Coronary artery (tissue), 2 donors: Measurements from ENCODE around the gene ZW10.
A peak's percentile ranks its signal among the peaks of the same experiment; 100 is the strongest.

Experiments used
- DNase-seq: peaks from one replicate; pipeline ENCODE4 v3.0.0-alpha.2; 2017; ENCODE audit warnings: low spot score
- H3K27ac ChIP-seq, 2 donors: fragments of 200-600 bp; sonication (generic); one replicate each; pipeline ENCODE4 v1.5.1; 2016 to 2019
- H3K4me3 ChIP-seq: fragments of 200-600 bp; sonication (generic); 2 replicates; pipeline ENCODE4 v1.5.1; 2016; ENCODE audit warnings: mild to moderate bottlenecking, moderate library complexity
- CTCF ChIP-seq: fragments of 200-600 bp; sonication (generic); IDR thresholded peaks from one replicate; pipeline ENCODE4 v1.5.1; 2019; ENCODE audit warnings: antibody characterized with exemption

ZW10 gene

DNA sequence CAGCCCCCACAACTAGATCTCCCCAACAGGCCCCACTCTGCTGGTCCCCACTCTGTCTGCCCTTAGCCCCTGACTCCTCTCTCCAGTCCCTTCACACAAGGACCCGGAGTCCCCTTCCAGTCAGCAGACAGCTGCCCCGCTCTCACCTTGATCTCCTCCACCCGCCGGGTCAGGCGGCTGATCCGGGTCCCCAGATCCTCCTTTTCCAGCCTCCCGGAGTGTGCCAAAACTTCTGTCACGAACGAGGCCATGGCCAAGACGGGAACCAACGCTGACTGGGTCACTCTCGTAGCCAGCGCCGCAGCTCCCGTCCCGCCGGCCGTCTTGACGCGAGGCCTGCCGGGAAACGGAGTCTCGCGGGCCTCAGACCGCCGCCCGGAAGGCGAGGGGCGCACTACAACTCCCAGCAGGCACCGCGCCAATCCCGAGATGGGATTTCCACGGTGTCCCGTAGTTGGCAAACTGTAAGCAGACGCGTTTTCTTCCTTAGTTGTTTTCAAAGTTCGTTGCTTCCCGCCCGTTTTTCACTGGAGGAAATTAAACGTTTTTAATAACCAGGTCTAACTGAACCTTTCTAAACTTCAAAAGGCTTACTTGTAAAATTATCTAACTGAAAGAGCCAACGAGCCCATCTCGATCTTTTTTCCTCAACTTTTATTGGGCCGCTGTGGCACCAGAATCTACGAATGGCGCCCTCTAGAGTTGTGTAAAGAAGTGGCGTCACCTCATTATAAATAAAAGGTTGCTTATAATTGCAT is at the start of gene ZW10:
TSS of gene ZW10 (minus strand) at position 277 of the 758 bp plus-strand sequence. CDS start at position 251, 26 bp downstream.
- Histone ChIP-seq H3K27ac (peak within 1 kb of the TSS; percentile 57 to 81), H3K4me3 (peak within 1 kb of the TSS; percentile 77)
- peak; percentile 61 for TF ChIP-seq CTCF
- peak; percentile 97 for DNase-seq

- Histone ChIP-seq H3K4me3 (no peak overlapping the region), H3K27ac (no peak overlapping the region)
- DNase-seq, result no peak
- TF ChIP-seq CTCF, result no peak
These were observed 44.9 kb upstream of the ZW10 start for GRCh38 chr11:113818426-113818825.

- H3K4me3 ChIP-seq, result no peak overlapping the region
- H3K27ac ChIP-seq, result no peak overlapping the region
- DNase-seq, result no peak
- no peak for TF ChIP-seq CTCF
These were observed 44.1 kb upstream of the ZW10 start for GRCh38 chr11:113817626-113818025.

- H3K4me3 ChIP-seq, result no peak overlapping the region
- H3K27ac ChIP-seq, result no peak overlapping the region
- no peak for TF ChIP-seq CTCF
- no peak for DNase-seq
These were observed 43.7 kb upstream of the ZW10 start for GRCh38 chr11:113817162-113817561.

DNA sequence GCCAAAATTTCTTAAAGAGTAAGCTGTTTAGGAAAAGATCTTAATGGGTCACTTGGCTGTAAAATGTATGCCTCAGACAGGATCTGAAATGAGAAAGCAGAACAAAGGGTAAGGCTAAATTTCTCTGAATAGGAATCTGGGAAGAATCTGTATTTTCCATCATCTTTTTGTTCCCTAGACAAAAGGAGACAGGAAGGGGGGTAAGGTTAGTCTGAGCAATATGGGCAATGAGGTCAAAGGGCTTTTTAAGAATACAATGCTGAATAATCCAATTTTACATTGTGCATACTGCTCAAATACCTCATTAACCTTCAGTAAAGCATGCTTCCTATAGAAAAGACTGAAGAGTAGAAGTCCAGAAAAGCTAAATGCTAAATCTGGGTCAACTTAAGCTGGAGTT is 40.7 kb upstream of the ZW10 start:
- no peak overlapping the region for H3K4me3 ChIP-seq
- no peak overlapping the region for H3K27ac ChIP-seq
- no peak for TF ChIP-seq CTCF
- DNase-seq, result no peak

DNA sequence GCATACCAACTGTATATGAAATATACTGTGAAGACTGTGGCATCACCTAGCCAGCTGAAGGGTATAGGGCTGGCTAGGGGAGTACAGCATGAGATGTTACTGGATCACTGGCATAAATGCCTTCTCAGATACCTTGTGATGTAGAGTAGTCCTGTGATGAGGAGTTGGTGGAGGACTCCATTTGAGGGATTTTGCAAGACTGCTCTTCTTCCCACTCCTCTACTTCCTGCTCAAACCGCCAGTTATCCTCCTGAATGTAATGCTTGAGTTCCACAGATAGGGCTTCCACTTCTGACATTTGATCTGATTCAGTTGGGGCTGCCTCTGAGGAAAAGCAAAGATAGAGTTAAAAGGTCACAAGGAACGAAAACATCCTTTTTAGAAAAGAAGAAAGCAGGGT is 35.4 kb upstream of the ZW10 start:
- no peak for DNase-seq
- TF ChIP-seq CTCF, result no peak
- no peak overlapping the region for H3K27ac ChIP-seq
- H3K4me3 ChIP-seq, result no peak overlapping the region

- Histone ChIP-seq H3K4me3 (no peak overlapping the region), H3K27ac (no peak overlapping the region)
- no peak for DNase-seq
- TF ChIP-seq CTCF, result no peak
These were observed 32.9 kb upstream of the ZW10 start for GRCh38 chr11:113806406-113806805.
